GM18858 (cell line): ENCODE results near the gene COL1A2.

Experiments used
- ATAC-seq: cut with Tn5 transposase; IDR thresholded peaks from one replicate; pipeline ENCODE4 v1.9.1; 2021; ENCODE audit not compliant: unreplicated experiment

The COL1A2 gene

GRCh38 chr7:94409200-94409948 is 14.7 kb downstream of the COL1A2 start:
- ATAC-seq, result no peak

DNA sequence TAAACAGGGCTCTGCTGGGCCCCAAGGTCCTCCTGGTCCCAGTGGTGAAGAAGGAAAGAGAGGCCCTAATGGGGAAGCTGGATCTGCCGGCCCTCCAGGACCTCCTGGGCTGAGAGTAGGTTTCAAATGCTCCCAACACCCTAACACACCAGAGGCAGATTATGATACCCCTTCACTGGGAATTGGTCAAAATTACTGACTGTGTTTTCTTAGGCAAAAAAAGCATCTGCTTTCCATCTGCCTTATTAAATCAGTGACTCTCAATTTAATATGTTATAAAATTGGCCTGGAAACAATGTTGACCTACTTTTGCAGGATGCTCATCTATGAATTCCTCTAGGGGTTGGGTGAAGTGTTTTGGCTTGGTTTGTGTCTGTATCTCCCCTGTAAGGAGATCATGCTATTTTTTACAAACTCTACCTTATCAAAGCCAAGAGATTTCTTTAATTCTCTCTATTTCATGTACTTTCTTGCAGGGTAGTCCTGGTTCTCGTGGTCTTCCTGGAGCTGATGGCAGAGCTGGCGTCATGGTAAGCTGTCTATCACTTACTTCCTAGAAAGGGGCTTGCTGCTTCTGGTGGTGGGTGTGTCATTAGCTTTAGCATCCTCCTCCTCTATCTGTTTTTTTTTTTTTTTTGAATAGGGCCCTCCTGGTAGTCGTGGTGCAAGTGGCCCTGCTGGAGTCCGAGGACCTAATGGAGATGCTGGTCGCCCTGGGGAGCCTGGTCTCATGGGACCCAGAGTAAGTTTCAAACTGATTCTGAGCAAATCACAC is 15.9 kb downstream of the COL1A2 start:
- no peak for ATAC-seq

- ATAC-seq, result no peak
Measured at GRCh38 chr7:94411188-94411466, 16.4 kb downstream of the COL1A2 start.

- no peak for ATAC-seq
Measured at GRCh38 chr7:94412762-94413322, 18.1 kb downstream of the COL1A2 start.

DNA sequence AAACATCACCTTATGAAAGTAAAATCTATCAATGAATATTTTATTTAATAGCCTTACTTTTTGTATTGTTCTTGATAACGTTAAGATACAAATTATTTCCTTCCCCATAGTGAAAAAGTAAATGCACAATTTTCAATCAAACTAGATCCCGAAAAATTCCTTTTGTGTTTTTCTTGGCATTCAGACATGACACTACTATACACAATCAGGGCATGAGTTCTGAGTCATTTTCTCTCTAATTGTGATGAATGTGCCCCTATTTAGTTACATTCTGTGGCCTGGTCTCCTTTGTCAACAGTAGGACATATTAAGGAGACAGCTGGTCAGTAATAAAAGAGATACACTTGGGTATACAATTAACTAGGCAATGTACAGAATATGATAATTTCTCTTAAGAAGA is 19.8 kb downstream of the COL1A2 start:
- no peak for ATAC-seq

DNA sequence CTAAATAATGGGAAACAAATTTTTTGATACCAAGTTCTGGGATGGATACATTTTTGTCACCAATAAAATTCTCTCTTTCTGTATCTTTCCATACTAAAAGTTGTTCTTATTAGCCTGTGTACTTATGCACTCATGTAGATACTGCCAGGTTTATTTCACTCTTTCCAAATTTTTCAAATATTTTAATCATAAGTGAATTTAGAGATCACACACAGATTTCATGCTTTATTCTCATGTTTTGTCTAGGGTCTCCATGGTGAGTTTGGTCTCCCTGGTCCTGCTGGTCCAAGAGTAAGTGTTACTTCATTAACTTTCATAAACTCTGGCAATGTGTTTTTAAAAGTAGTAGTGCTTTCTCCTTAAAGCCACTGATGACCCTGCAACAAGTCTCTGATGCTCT is 20.3 kb downstream of the COL1A2 start:
- no peak for ATAC-seq

DNA sequence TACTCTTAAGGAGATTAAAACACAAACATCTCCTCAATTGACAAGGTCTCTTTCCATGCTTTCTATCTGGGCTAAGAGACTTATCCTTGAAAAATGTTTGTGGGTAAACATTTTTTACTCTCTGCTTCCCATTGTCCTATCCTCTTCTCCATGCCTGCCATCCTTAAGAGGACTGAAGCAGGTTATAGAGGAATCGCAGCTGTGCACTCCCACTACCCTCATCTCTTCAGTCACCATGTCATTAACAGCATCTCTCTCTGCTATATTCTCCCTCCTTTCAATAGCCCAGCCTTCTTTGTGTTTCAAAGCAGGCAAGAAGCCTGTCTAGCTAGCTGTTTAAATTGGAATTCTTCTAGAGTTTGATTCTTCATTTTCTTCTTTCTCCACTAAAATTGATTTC is 22.6 kb downstream of the COL1A2 start:
- no peak for ATAC-seq

DNA sequence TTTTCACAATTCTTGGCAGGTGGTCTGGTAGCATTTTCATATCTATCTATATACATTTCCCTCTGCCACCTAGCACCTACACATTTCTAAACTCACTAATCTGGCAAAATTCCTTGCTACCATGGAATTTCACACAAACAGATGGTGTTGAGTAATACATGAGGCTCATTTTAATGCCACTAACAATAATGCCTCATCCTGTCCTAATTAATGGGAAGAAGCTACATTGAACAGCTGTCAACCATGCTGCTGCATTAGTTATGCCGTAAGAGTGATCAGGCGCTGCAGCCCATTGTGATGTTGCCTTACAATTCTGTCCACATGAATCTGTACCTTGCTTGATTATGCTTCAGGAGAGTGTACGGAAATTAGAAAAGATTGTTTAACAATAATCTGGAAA is 23.2 kb downstream of the COL1A2 start:
- ATAC-seq, result no peak

GRCh38 chr7:94418851-94419250 is 24.2 kb downstream of the COL1A2 start:
- no peak for ATAC-seq

GRCh38 chr7:94420328-94420727 is 25.6 kb downstream of the COL1A2 start:
- no peak for ATAC-seq

GRCh38 chr7:94421681-94422080 is 27.0 kb downstream of the COL1A2 start:
- no peak for ATAC-seq

DNA sequence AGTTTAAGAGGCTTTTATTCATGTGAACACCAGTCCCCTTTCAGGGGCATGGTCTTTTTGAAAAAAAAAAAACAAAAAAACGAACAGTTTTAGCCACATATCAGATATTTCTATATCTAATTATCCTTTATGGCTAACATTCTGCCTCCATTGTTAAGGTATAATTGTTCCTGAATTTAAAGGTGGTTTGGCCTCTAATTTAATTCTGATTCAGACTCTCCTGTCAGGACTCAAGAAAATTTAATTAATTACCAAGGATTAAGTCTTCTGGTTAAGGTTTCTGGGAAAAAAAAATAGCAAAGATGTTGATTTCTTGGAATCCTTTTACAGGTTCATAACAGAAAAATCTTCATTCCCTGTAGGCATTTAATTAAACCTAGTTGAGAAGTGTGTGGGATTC is 27.4 kb downstream of the COL1A2 start:
- ATAC-seq, result no peak

DNA sequence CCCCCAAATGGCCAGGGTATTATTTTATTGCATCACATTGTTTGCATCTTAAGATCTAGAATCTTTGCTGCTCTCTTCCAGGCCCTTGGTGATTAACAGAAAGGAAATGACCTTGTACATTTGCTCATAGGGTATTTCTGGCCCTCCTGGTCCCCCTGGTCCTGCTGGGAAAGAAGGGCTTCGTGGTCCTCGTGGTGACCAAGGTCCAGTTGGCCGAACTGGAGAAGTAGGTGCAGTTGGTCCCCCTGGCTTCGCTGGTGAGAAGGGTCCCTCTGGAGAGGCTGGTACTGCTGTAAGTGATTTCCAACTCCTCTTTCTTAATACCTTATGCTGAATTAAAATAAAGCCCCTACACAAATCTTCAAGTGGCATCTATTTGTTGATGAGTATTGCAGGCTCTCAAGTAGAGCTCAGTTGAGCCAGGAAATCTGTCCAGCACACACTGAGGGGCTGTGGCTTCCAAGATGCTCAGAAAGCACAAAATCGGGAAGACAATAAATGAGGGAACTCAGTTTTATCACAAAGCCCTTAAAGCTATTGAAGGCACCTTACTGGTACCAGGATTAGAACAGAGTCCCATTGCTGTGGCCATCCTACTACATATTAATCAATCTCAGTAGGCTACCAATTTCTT is 28.2 kb downstream of the COL1A2 start:
- ATAC-seq, result no peak

DNA sequence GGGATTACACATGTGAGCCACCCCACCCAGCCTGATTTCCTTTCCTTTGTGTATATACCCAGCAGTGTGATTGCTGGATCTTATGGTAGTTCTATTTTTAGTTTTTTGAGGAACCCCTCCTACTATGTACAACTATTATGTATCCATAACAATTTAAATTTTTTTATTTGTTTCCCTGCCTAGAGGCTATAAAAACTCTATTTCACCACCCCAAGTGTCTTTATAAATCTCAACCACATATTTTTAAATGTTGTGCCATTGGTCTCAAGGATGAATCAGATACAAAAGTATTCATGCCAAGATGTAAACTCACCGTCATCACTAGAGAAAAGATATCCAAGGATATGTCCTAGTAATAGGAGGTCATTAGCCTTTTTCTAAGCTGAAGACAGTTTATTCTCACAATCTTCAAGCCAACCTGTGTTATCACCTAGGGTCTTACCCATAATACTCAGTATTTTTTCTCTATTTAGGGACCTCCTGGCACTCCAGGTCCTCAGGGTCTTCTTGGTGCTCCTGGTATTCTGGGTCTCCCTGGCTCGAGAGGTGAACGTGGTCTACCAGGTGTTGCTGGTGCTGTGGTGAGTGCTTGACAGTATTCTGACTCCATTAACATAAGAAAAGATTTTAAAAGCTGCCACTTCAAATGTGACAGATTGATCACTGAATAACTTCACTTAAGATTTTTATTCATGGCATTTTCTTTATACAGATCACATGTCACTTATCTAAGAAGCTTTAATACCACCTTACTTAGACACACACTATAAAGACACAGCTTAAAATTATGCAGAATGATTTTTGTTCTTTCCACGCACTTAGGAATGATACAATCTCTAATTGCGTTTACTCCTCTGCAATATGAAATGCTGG is 29.4 kb downstream of the COL1A2 start:
- no peak for ATAC-seq

- no peak for ATAC-seq
Measured at GRCh38 chr7:94425546-94425945, 30.9 kb downstream of the COL1A2 start.

DNA sequence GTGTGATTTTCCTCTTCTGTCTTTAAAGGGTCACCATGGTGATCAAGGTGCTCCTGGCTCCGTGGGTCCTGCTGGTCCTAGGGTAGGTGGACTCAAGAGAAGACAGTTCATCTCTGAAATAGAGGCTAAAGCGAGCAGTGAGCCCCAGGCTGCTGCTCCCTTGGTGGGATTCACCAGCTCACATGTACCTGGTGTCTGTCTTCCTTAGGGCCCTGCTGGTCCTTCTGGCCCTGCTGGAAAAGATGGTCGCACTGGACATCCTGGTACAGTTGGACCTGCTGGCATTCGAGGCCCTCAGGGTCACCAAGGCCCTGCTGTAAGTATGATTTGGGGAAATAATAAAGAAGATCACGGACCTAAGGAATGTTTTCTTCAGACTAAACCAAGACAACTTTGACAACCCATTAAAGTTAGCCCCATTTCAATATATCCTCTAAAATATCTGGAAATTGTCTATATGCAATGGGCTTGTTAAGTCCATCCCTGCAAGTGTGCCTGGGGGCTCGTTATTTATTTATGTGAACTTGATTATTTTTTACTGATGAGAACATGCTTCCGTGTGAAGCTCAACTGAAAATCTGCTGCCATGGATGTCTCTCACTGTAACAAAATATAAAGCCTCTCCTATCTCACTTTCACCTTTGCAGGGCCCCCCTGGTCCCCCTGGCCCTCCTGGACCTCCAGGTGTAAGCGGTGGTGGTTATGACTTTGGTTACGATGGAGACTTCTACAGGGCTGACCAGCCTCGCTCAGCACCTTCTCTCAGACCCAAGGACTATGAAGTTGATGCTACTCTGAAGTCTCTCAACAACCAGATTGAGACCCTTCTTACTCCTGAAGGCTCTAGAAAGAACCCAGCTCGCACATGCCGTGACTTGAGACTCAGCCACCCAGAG is 32.5 kb downstream of the COL1A2 start:
- no peak for ATAC-seq

GRCh38 chr7:94429153-94429552 is 34.5 kb downstream of the COL1A2 start:
- no peak for ATAC-seq

DNA sequence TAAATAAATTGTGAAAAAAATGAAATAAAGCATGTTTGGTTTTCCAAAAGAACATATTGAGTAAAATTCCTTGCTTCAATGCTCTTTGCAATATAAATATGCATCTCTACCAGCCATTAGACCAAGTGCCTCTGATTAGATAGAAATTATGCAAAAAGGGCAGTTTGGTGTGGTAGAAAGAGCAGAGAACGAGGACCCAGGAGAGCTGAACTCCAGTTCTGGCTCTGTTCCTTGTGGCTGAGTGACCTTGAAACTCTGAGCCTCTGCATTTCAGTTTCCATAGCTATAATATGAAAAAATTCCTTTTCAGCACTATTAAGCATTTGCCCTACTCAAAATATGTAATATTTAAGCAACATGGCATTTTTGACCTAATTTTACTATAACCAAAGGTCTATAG is 36.5 kb downstream of the COL1A2 start:
- ATAC-seq, result no peak

DNA sequence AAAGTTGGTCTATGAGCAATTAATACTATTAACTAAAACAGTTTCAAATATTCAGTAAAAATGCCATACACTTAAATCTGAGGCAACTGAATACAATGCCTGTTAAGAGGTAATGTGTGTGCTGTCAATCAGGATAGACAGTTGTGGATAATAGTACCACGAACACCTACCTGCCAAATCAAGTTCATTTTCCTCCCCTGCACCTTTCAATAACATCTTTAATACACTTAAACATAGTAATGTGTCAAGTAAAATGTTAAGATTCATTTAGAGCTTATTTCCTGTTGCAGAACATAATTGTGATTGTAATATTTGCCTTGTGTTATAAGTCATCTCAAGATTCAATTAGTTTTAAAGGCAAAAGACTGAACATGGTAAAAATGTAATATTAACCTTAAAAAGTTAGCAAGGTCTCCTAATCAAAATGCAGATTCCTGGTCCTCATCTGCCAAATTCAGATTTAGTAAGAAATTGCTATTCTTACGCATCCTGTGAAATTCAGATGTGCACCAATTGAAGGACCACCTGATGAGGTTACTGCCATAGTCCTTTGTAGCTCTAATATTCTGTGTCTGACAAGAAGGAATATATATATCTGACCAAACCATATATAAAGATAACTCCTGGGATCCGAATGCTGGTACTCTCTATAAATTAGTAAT is 37.1 kb downstream of the COL1A2 start:
- no peak for ATAC-seq

DNA sequence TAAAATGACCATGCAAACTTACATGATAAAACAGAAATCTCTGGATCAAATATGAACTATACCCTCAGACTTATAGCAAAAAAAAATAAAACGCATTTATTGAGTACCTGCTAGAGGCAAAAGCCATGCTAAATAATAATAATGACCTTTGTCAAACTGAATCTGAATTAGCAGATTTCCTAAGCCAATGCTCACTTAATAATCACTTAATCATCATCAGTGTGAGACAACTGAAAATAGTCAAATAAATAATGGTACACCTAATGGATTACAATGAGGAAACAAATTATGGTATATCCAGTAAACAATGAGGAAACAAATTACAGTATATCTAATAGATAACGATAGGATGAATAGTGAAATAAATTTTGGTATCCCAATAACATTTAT is 37.6 kb downstream of the COL1A2 start:
- ATAC-seq, result no peak
